Peyer's patch (tissue), 4 donors: ENCODE data around the gene CCDC92B.

ENCODE experiments used
- CTCF ChIP-seq, 6 experiments: fragments of 450-650 bp in 4 of 6; fragments of 200-600 bp in 2 of 6; sonication (generic) in 1 of 6; IDR thresholded peaks; one replicate each; pipeline ENCODE4 v1.5.1; 2017 to 2019; ENCODE audit warnings: antibody characterized with exemption in 6 of 6, mild to moderate bottlenecking in 3 of 6, moderate library complexity in 1 of 6
- POLR2A ChIP-seq, 2 donors: fragments of 450-650 bp; IDR thresholded peaks; one replicate each; pipeline ENCODE4 v1.5.1; 2017; ENCODE audit warnings: antibody characterized with exemption in 2 of 2, mild to moderate bottlenecking in 2 of 2, moderate library complexity in 2 of 2

- no peak for TF ChIP-seq CTCF (IDR thresholded peaks at IDR 0.05)
- TF ChIP-seq POLR2A (IDR thresholded peaks at IDR 0.05), result no peak
Measured at GRCh38 chr17:2731807-2732206, 17.6 kb downstream of the CCDC92B start.
